Measurements from ENCODE around the gene OSBPL1A. TPM values are rescaled to one million over a fixed set of nuclear protein-coding genes. Genes with fewer than 3 reads are reported as not detected.

OSBPL1A gene
- total and polyA plus RNA-seq, 4 donors = 12.6 to 38.8 (median 26.0) TPM

GRCh38 chr18:24443870-24444269 is 46.2 kb upstream of the OSBPL1A start:
- DNase-seq (no peak), ATAC-seq (ENCODE audit: insufficient read depth, low FRiP score) (no peak)
- TF ChIP-seq CTCF (IDR thresholded peaks at IDR 0.05; ENCODE audit: control extremely low read depth, extremely low read depth) = no peak
- peaks cover 8 to 28% (median 14%) of the 10 kb centered on the region in 4 donors for H3K36me3 ChIP-seq (ENCODE audit: control insufficient read depth in 4 of 4, insufficient read depth in 4 of 4, low read length in 4 of 4)
- no peaks in the 10 kb centered on the region for H3K27me3 ChIP-seq (ENCODE audit: control insufficient read depth in 3 of 3, insufficient read depth in 3 of 3, low read length in 2 of 3)
- no peak overlapping the region for H3K27ac ChIP-seq (ENCODE audit: low read depth in 1 of 2, low read length in 1 of 2)
- 38 to 71% methylated on average over 2 of the region's 2 CpGs for whole genome bisulfite sequencing, 2 donors
- H3K4me1 ChIP-seq (ENCODE audit: control insufficient read depth in 5 of 5, insufficient read depth in 5 of 5, low read length in 5 of 5) = no peaks in the 10 kb centered on the region
- H3K4me3 ChIP-seq = no peak overlapping the region
- no peak overlapping the region for H3K9ac ChIP-seq (ENCODE audit: insufficient read depth in 1 of 2, low read length in 2 of 2)
- H3K9me3 ChIP-seq (ENCODE audit: control insufficient read depth in 4 of 4, insufficient read depth in 3 of 4, low read length in 3 of 4) = no peaks in the 10 kb centered on the region

- Histone ChIP-seq H3K27me3 (ENCODE audit: control insufficient read depth in 3 of 3, insufficient read depth in 3 of 3, low read length in 2 of 3) (no peaks in the 10 kb centered on the region), H3K9ac (ENCODE audit: insufficient read depth in 1 of 2, low read length in 2 of 2) (no peak overlapping the region), H3K4me1 (ENCODE audit: control insufficient read depth in 5 of 5, insufficient read depth in 5 of 5, low read length in 5 of 5) (no peaks in the 10 kb centered on the region), H3K4me3 (no peak overlapping the region), H3K36me3 (ENCODE audit: control insufficient read depth in 4 of 4, insufficient read depth in 4 of 4, low read length in 4 of 4) (peaks cover 0 to 20% (median 12%) of the 10 kb centered on the region in 4 donors), H3K27ac (ENCODE audit: low read depth in 1 of 2, low read length in 1 of 2) (no peak overlapping the region), H3K9me3 (ENCODE audit: control insufficient read depth in 4 of 4, insufficient read depth in 3 of 4, low read length in 3 of 4) (no peaks in the 10 kb centered on the region)
- ATAC-seq (ENCODE audit: insufficient read depth, low FRiP score) (no peak), DNase-seq (no peak)
- no peak for TF ChIP-seq CTCF (IDR thresholded peaks at IDR 0.05; ENCODE audit: control extremely low read depth, extremely low read depth)
- WGBS, 2 donors = 88 to 92% methylated on average over 1 of the region's 1 CpG
Measured at GRCh38 chr18:24436939-24437338, 39.3 kb upstream of the OSBPL1A start.

GRCh38 chr18:24432618-24433017 is 35.0 kb upstream of the OSBPL1A start:
- Histone ChIP-seq H3K27ac (ENCODE audit: low read depth in 1 of 2, low read length in 1 of 2) (no peak overlapping the region), H3K4me1 (ENCODE audit: control insufficient read depth in 5 of 5, insufficient read depth in 5 of 5, low read length in 5 of 5) (peaks cover 0 to 4% (median under 1%) of the 10 kb centered on the region in 5 donors), H3K4me3 (no peak overlapping the region), H3K9me3 (ENCODE audit: control insufficient read depth in 4 of 4, insufficient read depth in 3 of 4, low read length in 3 of 4) (no peaks in the 10 kb centered on the region), H3K9ac (ENCODE audit: insufficient read depth in 1 of 2, low read length in 2 of 2) (no peak overlapping the region), H3K27me3 (ENCODE audit: control insufficient read depth in 3 of 3, insufficient read depth in 3 of 3, low read length in 2 of 3) (no peaks in the 10 kb centered on the region), H3K36me3 (ENCODE audit: control insufficient read depth in 4 of 4, insufficient read depth in 4 of 4, low read length in 4 of 4) (peaks cover 5 to 22% (median 12%) of the 10 kb centered on the region in 4 donors)
- DNase-seq (no peak), ATAC-seq (ENCODE audit: insufficient read depth, low FRiP score) (no peak)
- no peak for TF ChIP-seq CTCF (IDR thresholded peaks at IDR 0.05; ENCODE audit: control extremely low read depth, extremely low read depth)
- WGBS, 2 donors = 65 to 89% methylated on average over 3 of the region's 3 CpGs

- Histone ChIP-seq H3K27ac (ENCODE audit: low read depth in 1 of 2, low read length in 1 of 2) (no peak overlapping the region), H3K9me3 (ENCODE audit: control insufficient read depth in 4 of 4, insufficient read depth in 3 of 4, low read length in 3 of 4) (no peaks in the 10 kb centered on the region), H3K4me1 (ENCODE audit: control insufficient read depth in 5 of 5, insufficient read depth in 5 of 5, low read length in 5 of 5) (peaks cover 0 to 7% (median 5%) of the 10 kb centered on the region in 5 donors), H3K9ac (ENCODE audit: insufficient read depth in 1 of 2, low read length in 2 of 2) (no peak overlapping the region), H3K27me3 (ENCODE audit: control insufficient read depth in 3 of 3, insufficient read depth in 3 of 3, low read length in 2 of 3) (peaks cover 0 to 6% (median 4%) of the 10 kb centered on the region in 3 donors), H3K4me3 (no peak overlapping the region), H3K36me3 (ENCODE audit: control insufficient read depth in 4 of 4, insufficient read depth in 4 of 4, low read length in 4 of 4) (peaks cover 1 to 18% (median 10%) of the 10 kb centered on the region in 4 donors)
- TF ChIP-seq CTCF (IDR thresholded peaks at IDR 0.05; ENCODE audit: control extremely low read depth, extremely low read depth) = no peak
- ATAC-seq (ENCODE audit: insufficient read depth, low FRiP score) (no peak), DNase-seq (no peak)
- 96 to 97% methylated on average over 4 of the region's 4 CpGs for WGBS, 2 donors
Measured at GRCh38 chr18:24429188-24429587, 31.6 kb upstream of the OSBPL1A start.

Measured in lung (tissue), 12 donors.